Caco-2 (cell line): ENCODE measurements around the gene PCNA. TPM values are rescaled to one million over a fixed set of nuclear protein-coding genes. Genes with fewer than 3 reads are reported as not detected.

ENCODE experiments used
- BruUV-seq: library from RNA; stranded (reverse); fragments of 400-500 nt; replicated peaks from 2 replicates; lab custom pipeline; 2021; lab: Mats Ljungman, UMichigan
- CTCF ChIA-PET: fragments of 300-600 bp; sonication (Branson Sonifier 250); formaldehyde crosslinking; loops from one replicate; lab custom pipeline; 2022; ENCODE audit warnings: antibody characterized with exemption; lab: Charles Lee
- POLR2A ChIA-PET: fragments of 300-600 bp; sonication (Branson Sonifier 250); formaldehyde crosslinking; loops from one replicate; lab custom pipeline; 2022; ENCODE audit warnings: antibody characterized with exemption; lab: Charles Lee
- DNase-seq, 2 experiments: peaks; one replicate each; pipeline versions ENCODE4 v3.0.0 to v3.0.0-alpha.2; 2020 to 2022
- H3K27me3 ChIP-seq: replicated peaks from 2 replicates; pipeline ENCODE4 v1.6.0; 2011; ENCODE audit warnings: low read length; ENCODE audit not compliant: control insufficient read depth, insufficient read depth
- H3K36me3 ChIP-seq: 2 replicates; pipeline ENCODE4 v1.5.1; 2011; ENCODE audit warnings: low read length; ENCODE audit not compliant: control insufficient read depth, insufficient read depth
- H3K4me1 ChIP-seq: fragments of 250-450 bp; sonication (Bioruptor Pico); 2 replicates; pipeline ENCODE4 v1.5.1; 2020; ENCODE audit warnings: mild to moderate bottlenecking
- H3K4me3 ChIP-seq: 2 replicates; pipeline ENCODE4 v1.5.1; 2011; ENCODE audit warnings: low read depth, mild to moderate bottlenecking, control low read depth, low read length
- H3K9me3 ChIP-seq: fragments of 250-450 bp; sonication (Bioruptor Pico); 2 replicates; pipeline ENCODE4 v1.5.1; 2020; ENCODE audit warnings: mild to moderate bottlenecking, moderate library complexity
- H3K27ac Mint-ChIP-seq: one replicate; pipeline ENCODE4 v1.8.0; 2022; ENCODE audit warnings: mixed read lengths; ENCODE audit not compliant: unreplicated experiment
- H3K27me3 Mint-ChIP-seq: one replicate; pipeline ENCODE4 v1.8.0; 2022; ENCODE audit warnings: mixed read lengths; ENCODE audit not compliant: insufficient read depth, unreplicated experiment
- H3K36me3 Mint-ChIP-seq: one replicate; pipeline ENCODE4 v1.8.0; 2022; ENCODE audit warnings: mild to moderate bottlenecking, mixed read lengths; ENCODE audit not compliant: insufficient read depth, unreplicated experiment
- H3K4me1 Mint-ChIP-seq: one replicate; pipeline ENCODE4 v1.8.0; 2022; ENCODE audit warnings: low read depth, mixed read lengths; ENCODE audit not compliant: unreplicated experiment
- H3K4me3 Mint-ChIP-seq: one replicate; pipeline ENCODE4 v1.8.0; 2022; ENCODE audit warnings: mild to moderate bottlenecking, moderate library complexity, mixed read lengths; ENCODE audit not compliant: unreplicated experiment
- H3K9me3 Mint-ChIP-seq: one replicate; pipeline ENCODE4 v1.8.0; 2022; ENCODE audit warnings: mixed read lengths; ENCODE audit not compliant: unreplicated experiment
- CTCF ChIP-seq, 2 experiments: fragments of 200-600 bp in 1 of 2; IDR thresholded peaks; 1 replicate in 1 of 2; 2 replicates in 1 of 2; pipeline versions ENCODE4 v1.5.1 to v1.8.0; 2011 to 2022; ENCODE audit warnings: antibody characterized with exemption in 1 of 2, control low read depth in 1 of 2, inconsistent platforms in 1 of 2, low read depth in 1 of 2, low read length in 1 of 2, mild to moderate bottlenecking in 1 of 2, moderate library complexity in 1 of 2; ENCODE audit not compliant: insufficient read depth in 1 of 2, severe bottlenecking in 1 of 2, unreplicated experiment in 1 of 2
- intact Hi-C: fragments of 100-400 bp; cut with micrococcal nuclease; formaldehyde crosslinking; loops from one replicate; pipeline ENCODE4 v1.10.0; 2022; ENCODE audit not compliant: unreplicated experiment
- total RNA-seq: library from RNA; stranded (reverse); gene quantifications from 2 replicates; pipeline ENCODE4 v1.2.3, GENCODE V29; 2022

Gene PCNA
- total RNA-seq, 1 experiment from 2014 or later = 258 TPM

GRCh38 chr20:5164645-5165625 is 45.2 kb upstream of the PCNA start:
- no peak overlapping the region for H3K4me3 Mint-ChIP-seq
- H3K36me3 Mint-ChIP-seq = no peaks in the 10 kb centered on the region
- H3K27ac Mint-ChIP-seq = no peak overlapping the region
- no peaks in the 10 kb centered on the region for H3K27me3 Mint-ChIP-seq
- no peaks in the 10 kb centered on the region for H3K4me1 ChIP-seq
- H3K27me3 ChIP-seq = no peaks in the 10 kb centered on the region
- no peak overlapping the region for H3K4me3 ChIP-seq
- H3K9me3 Mint-ChIP-seq = no peaks in the 10 kb centered on the region
- ChIA-PET CTCF (interaction anchor here (0.6 kb wide), 1 partner anchor 60 kb away, joined by 3 read pairs; no protein-coding TSS in a partner anchor), POLR2A (no interaction called here)
- intact Hi-C loops = no loop called here
- no peaks in the 10 kb centered on the region for H3K36me3 ChIP-seq
- no peaks in the 10 kb centered on the region for H3K9me3 ChIP-seq
- no TSS peak for BruUV-seq
- TF ChIP-seq CTCF (IDR thresholded peaks at IDR 0.05; ENCODE audit: insufficient read depth in 1 of 2, low read depth in 1 of 2, low read length in 1 of 2, severe bottlenecking in 1 of 2, unreplicated experiment in 1 of 2) = no peak
- DNase-seq = no peak
- H3K4me1 Mint-ChIP-seq = peaks cover 8% of the 10 kb centered on the region

GRCh38 chr20:5161536-5162164 is 41.9 kb upstream of the PCNA start:
- no peak for TF ChIP-seq CTCF (IDR thresholded peaks at IDR 0.05; ENCODE audit: insufficient read depth in 1 of 2, low read depth in 1 of 2, low read length in 1 of 2, severe bottlenecking in 1 of 2, unreplicated experiment in 1 of 2)
- intact Hi-C loops = no loop called here
- POLR2A ChIA-PET = no interaction called here
- Histone ChIP-seq H3K9me3 (no peaks in the 10 kb centered on the region), H3K27me3 (no peaks in the 10 kb centered on the region), H3K4me1 (no peaks in the 10 kb centered on the region), H3K4me3 (no peak overlapping the region), H3K36me3 (no peaks in the 10 kb centered on the region)
- Mint-ChIP-seq H3K4me1 (peaks cover 13% of the 10 kb centered on the region), H3K27me3 (no peaks in the 10 kb centered on the region), H3K27ac (no peak overlapping the region), H3K4me3 (no peak overlapping the region), H3K9me3 (no peaks in the 10 kb centered on the region), H3K36me3 (no peaks in the 10 kb centered on the region)
- CTCF ChIA-PET = no interaction called here
- BruUV-seq = no TSS peak
- no peak for DNase-seq

GRCh38 chr20:5160882-5161281 is 41.1 kb upstream of the PCNA start:
- BruUV-seq = no TSS peak
- no peak overlapping the region for H3K4me3 ChIP-seq
- no peaks in the 10 kb centered on the region for H3K36me3 ChIP-seq
- Mint-ChIP-seq H3K27me3 (no peaks in the 10 kb centered on the region), H3K36me3 (peaks cover 4% of the 10 kb centered on the region), H3K4me3 (no peak overlapping the region), H3K27ac (no peak overlapping the region), H3K4me1 (peaks cover 6% of the 10 kb centered on the region), H3K9me3 (no peaks in the 10 kb centered on the region)
- no peaks in the 10 kb centered on the region for H3K4me1 ChIP-seq
- DNase-seq = no peak
- POLR2A ChIA-PET = no interaction called here
- CTCF ChIA-PET = interaction anchor here (1.2 kb wide), 1 partner anchor 35 kb away, joined by 3 read pairs; no protein-coding TSS in a partner anchor
- H3K9me3 ChIP-seq = no peaks in the 10 kb centered on the region
- intact Hi-C loops = no loop called here
- H3K27me3 ChIP-seq = no peaks in the 10 kb centered on the region
- no peak for TF ChIP-seq CTCF (IDR thresholded peaks at IDR 0.05; ENCODE audit: insufficient read depth in 1 of 2, low read depth in 1 of 2, low read length in 1 of 2, severe bottlenecking in 1 of 2, unreplicated experiment in 1 of 2)
